ENCODE results near the gene ARHGAP31. TPM values are rescaled to one million over a fixed set of nuclear protein-coding genes. Genes with fewer than 3 reads are reported as not detected.

ARHGAP31 gene
- total and polyA plus RNA-seq, 2 experiments from 2014 or later = 1.2 to 4.3 TPM

GRCh38 chr3:119408243-119408950, 114.2 kb downstream of the ARHGAP31 start (continued):
- TF ChIP-seq POLR2AphosphoS5 (IDR thresholded peaks at IDR 0.05; ENCODE audit: low read depth) (no peak), NANOG (IDR thresholded peaks at IDR 0.05; ENCODE audit: borderline replicate concordance) (no peak), ZNF331 (CRISPR knock-in tag; IDR thresholded peaks at IDR 0.05; ENCODE audit: low read depth) (no peak), JUNB (IDR thresholded peaks at IDR 0.05; ENCODE audit: unreplicated experiment) (no peak), ZNF114 (CRISPR knock-in tag; IDR thresholded peaks at IDR 0.05) (no peak), STAT1 (IDR thresholded peaks at IDR 0.05; ENCODE audit: unreplicated experiment) (no peak)

GRCh38 chr3:119409844-119410243, 115.7 kb downstream of the ARHGAP31 start:
- Mint-ChIP-seq H3K27ac (no peak overlapping the region), H3K4me1 (no peaks in the 10 kb centered on the region), H3K27me3 (ENCODE audit: insufficient read depth, low read depth, poor library complexity) (peaks cover 2% of the 10 kb centered on the region), H3K9me3 (no peaks in the 10 kb centered on the region), H3K36me3 (ENCODE audit: low read depth) (peaks cover 9% of the 10 kb centered on the region; the same call in 2 of the 3 replicates), H3K4me3 (no peak overlapping the region)
- H3F3A ChIP-seq (replicated peaks; ENCODE audit: low read depth) = no peaks in the 10 kb centered on the region
- no peaks in the 10 kb centered on the region for H3K79me2 ChIP-seq (replicated peaks; ENCODE audit: insufficient read depth)
- no peak overlapping the region for H3K4me2 ChIP-seq
- H3K36me3 ChIP-seq (ENCODE audit: insufficient read depth) = no peaks in the 10 kb centered on the region
- no peak for ATAC-seq
- H3K27me3 ChIP-seq (ENCODE audit: insufficient read depth) = no peaks in the 10 kb centered on the region
- no peak for TF ChIP-seq NANOG (IDR thresholded peaks at IDR 0.05; ENCODE audit: borderline replicate concordance)
- H4K20me1 ChIP-seq (replicated peaks; ENCODE audit: insufficient read depth) = no peaks in the 10 kb centered on the region
- H3K9me2 ChIP-seq (ENCODE audit: insufficient read depth) = no peaks in the 10 kb centered on the region
- H3K4me3 ChIP-seq = no peak overlapping the region
- H2AFZ ChIP-seq = no peak overlapping the region
- H3K27ac ChIP-seq (ENCODE audit: low read depth) = no peak overlapping the region
- no peaks in the 10 kb centered on the region for H3K4me1 ChIP-seq (ENCODE audit: insufficient read depth)
- no peak for DNase-seq (ENCODE audit: low spot score)

- peak; percentile 34 for DNase-seq (ENCODE audit: low spot score)
- no peak overlapping the region for H3K27ac Mint-ChIP-seq
- peaks cover 9% of the 10 kb centered on the region; the same call in 2 of the 3 replicates for H3K36me3 Mint-ChIP-seq (ENCODE audit: low read depth)
- Histone ChIP-seq H3F3A (replicated peaks; ENCODE audit: low read depth) (no peaks in the 10 kb centered on the region), H3K36me3 (ENCODE audit: insufficient read depth) (no peaks in the 10 kb centered on the region), H3K4me2 (no peak overlapping the region), H2AFZ (no peak overlapping the region), H3K27ac (ENCODE audit: low read depth) (no peak overlapping the region), H3K4me1 (ENCODE audit: insufficient read depth) (no peaks in the 10 kb centered on the region), H3K79me2 (replicated peaks; ENCODE audit: insufficient read depth) (no peaks in the 10 kb centered on the region), H3K9me2 (ENCODE audit: insufficient read depth) (no peaks in the 10 kb centered on the region), H3K4me3 (no peak overlapping the region), H4K20me1 (replicated peaks; ENCODE audit: insufficient read depth) (no peaks in the 10 kb centered on the region), H3K27me3 (ENCODE audit: insufficient read depth) (no peaks in the 10 kb centered on the region)
- ATAC-seq = peak; percentile 84
- H3K4me3 Mint-ChIP-seq = no peak overlapping the region
- no peaks in the 10 kb centered on the region for H3K9me3 Mint-ChIP-seq
- H3K27me3 Mint-ChIP-seq (ENCODE audit: insufficient read depth, low read depth, poor library complexity) = peaks cover 3% of the 10 kb centered on the region
- no peaks in the 10 kb centered on the region for H3K4me1 Mint-ChIP-seq
- TF ChIP-seq JUNB (IDR thresholded peaks at IDR 0.05; ENCODE audit: unreplicated experiment) (no peak), ZNF331 (CRISPR knock-in tag; IDR thresholded peaks at IDR 0.05; ENCODE audit: low read depth) (no peak), NANOG (IDR thresholded peaks at IDR 0.05; ENCODE audit: borderline replicate concordance) (no peak), EZH2 (IDR thresholded peaks at IDR 0.05; ENCODE audit: low read depth, unreplicated experiment) (no peak), EZH2phosphoT487 (IDR thresholded peaks at IDR 0.05; ENCODE audit: unreplicated experiment) (no peak), CTCF (conservative IDR thresholded peaks at IDR 0.05; ENCODE audit: low read depth in 2 of 2) (no peak), POLR2AphosphoS5 (IDR thresholded peaks at IDR 0.05; ENCODE audit: low read depth) (no peak), CREB1 (CRISPR knock-in tag; IDR thresholded peaks at IDR 0.05; ENCODE audit: low read depth) (no peak), ZNF114 (CRISPR knock-in tag; IDR thresholded peaks at IDR 0.05) (no peak)
These were observed 119.6 kb downstream of the ARHGAP31 start for GRCh38 chr3:119413603-119414280.

Measured in GM23338 (cell line).